ENCODE measurements around the gene PLXDC1. TPM values are rescaled to one million over a fixed set of nuclear protein-coding genes. Genes with fewer than 3 reads are reported as not detected.

Gene PLXDC1
- total RNA-seq, 4 donors from 2014 or later: 0.49 to 4.5 (median 2.4) TPM

DNA sequence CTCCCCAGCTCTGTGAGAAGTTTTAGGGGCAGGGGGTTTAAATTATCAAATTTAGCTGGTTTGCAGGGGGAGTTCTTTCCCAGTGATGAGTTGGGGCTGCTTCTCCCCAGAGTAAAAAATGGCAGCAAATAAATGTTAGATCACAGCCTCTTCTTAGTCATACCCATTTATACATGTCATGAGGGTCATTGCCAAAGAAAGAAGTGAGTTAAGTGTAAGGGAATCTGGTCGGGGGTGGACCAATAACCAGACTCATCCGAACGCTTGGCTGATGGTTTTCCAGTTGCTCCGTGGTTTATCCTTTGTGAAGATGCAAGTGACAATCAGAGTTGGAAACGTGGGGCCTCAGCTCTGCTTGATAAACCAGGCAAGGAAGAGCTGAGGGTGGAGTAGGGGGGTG lies 87.1 kb downstream of the PLXDC1 start:
- Histone ChIP-seq H3K4me3 (no peak overlapping the region), H3K27ac (no peak overlapping the region), H3K36me3 (no peaks in the 10 kb centered on the region), H3K27me3 (no peaks in the 10 kb centered on the region), H3K4me1 (no peaks in the 10 kb centered on the region), H3K9me3 (no peaks in the 10 kb centered on the region)
- ATAC-seq (peak in 1 of 2 donors; percentile 33), DNase-seq (no peak)
- TF ChIP-seq, protein P1, sequence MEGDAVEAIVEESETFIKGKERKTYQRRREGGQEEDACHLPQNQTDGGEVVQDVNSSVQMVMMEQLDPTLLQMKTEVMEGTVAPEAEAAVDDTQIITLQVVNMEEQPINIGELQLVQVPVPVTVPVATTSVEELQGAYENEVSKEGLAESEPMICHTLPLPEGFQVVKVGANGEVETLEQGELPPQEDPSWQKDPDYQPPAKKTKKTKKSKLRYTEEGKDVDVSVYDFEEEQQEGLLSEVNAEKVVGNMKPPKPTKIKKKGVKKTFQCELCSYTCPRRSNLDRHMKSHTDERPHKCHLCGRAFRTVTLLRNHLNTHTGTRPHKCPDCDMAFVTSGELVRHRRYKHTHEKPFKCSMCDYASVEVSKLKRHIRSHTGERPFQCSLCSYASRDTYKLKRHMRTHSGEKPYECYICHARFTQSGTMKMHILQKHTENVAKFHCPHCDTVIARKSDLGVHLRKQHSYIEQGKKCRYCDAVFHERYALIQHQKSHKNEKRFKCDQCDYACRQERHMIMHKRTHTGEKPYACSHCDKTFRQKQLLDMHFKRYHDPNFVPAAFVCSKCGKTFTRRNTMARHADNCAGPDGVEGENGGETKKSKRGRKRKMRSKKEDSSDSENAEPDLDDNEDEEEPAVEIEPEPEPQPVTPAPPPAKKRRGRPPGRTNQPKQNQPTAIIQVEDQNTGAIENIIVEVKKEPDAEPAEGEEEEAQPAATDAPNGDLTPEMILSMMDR (IDR thresholded peaks at IDR 0.05 in 4 of 5, conservative IDR thresholded peaks at IDR 0.05 in 1 of 5): no peak
- TF ChIP-seq POLR2A (IDR thresholded peaks at IDR 0.05): no peak
- in situ Hi-C loops (cut with MboI; ENCODE audit: low sequenced_read_pairs in 4 of 4) (loop anchor here in 1 of 4 donors (10.0 kb wide), 1 partner anchor 80 kb away; no protein-coding TSS in a partner anchor), intact Hi-C loops (cut with DNase I; ENCODE audit: low total_unique reads) (no loop called here)

DNA sequence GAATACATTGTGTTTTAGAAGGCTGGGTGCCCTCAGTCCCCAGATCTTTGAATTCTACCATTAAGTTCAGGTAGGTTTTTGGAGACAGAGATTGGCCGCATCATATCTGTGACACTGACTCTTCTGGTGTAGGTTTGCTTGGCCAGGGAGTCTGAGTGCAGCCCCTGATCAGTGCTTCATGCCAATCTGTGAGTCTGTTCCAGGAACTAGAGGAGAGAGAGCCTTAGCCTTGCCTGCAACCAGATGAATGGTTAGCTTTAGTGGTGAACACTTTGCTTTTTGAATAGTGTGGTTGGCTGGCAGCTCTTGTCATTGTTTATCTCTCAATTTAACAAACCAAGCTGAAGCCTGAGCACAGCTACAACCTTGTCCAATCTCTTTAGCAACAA lies 87.8 kb downstream of the PLXDC1 start:
- TF ChIP-seq, protein P1 (IDR thresholded peaks at IDR 0.05 in 4 of 5, conservative IDR thresholded peaks at IDR 0.05 in 1 of 5): no peak
- TF ChIP-seq POLR2A (IDR thresholded peaks at IDR 0.05): no peak
- Histone ChIP-seq H3K9me3 (no peaks in the 10 kb centered on the region), H3K36me3 (no peaks in the 10 kb centered on the region), H3K27ac (no peak overlapping the region), H3K4me3 (no peak overlapping the region), H3K27me3 (no peaks in the 10 kb centered on the region), H3K4me1 (no peaks in the 10 kb centered on the region)
- no peak for ATAC-seq
- intact Hi-C loops (cut with DNase I; ENCODE audit: low total_unique reads): no loop called here
- no peak for DNase-seq
- in situ Hi-C loops (cut with MboI; ENCODE audit: low sequenced_read_pairs in 4 of 4): loop anchor here in 1 of 4 donors (10.0 kb wide), 1 partner anchor 81 kb away; no protein-coding TSS in a partner anchor

DNA sequence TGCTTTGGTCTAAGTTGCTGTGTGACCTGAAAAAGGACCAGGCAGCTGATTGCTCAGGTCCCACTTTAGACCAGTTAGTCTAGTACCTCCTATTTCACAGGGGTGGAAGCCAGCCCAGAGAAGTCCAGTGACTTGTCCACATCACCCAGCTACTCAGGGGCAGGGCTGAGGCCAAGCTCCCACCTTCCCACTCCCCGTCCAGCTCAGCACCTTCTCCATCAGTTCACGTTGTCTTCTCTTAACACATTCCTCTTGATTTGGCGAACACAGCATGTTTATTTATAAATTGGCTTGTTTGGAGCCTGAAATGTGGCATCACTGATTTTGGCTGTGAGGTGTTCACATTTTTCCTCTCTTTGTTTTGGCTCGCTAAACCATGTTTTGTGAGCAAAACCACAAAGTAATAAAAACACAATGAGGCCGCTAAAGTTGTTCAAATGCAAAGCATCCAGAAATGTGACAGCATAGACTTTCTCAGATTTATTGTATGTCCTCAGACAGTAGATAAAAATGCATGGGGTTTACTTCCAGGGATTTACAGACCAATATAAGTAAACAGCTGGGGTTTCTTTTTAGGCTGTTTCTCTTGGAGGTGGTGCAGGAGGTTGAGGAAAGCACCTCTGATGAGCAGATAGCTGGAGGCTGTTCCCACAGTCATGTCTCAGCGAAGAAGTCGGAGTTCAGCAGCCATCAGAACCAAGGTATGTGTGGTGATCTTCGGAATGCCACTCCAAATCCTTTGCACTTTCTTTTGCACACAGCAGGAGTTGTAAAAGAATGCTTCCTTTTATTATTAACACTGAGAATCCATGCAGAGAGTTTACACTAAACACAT lies 88.4 kb downstream of the PLXDC1 start:
- H3K36me3 ChIP-seq: no peaks in the 10 kb centered on the region
- no peak for ATAC-seq
- no peaks in the 10 kb centered on the region for H3K4me1 ChIP-seq
- H3K27ac ChIP-seq: no peak overlapping the region
- in situ Hi-C loops (cut with MboI; ENCODE audit: low sequenced_read_pairs in 4 of 4) (loop anchor here in 1 of 4 donors (10.0 kb wide), 1 partner anchor 82 kb away; no protein-coding TSS in a partner anchor), intact Hi-C loops (cut with DNase I; ENCODE audit: low total_unique reads) (no loop called here)
- no peak overlapping the region for H3K4me3 ChIP-seq
- TF ChIP-seq POLR2A (IDR thresholded peaks at IDR 0.05): no peak
- TF ChIP-seq, protein P1 (IDR thresholded peaks at IDR 0.05 in 4 of 5, conservative IDR thresholded peaks at IDR 0.05 in 1 of 5): no peak
- DNase-seq: no peak
- no peaks in the 10 kb centered on the region for H3K9me3 ChIP-seq
- H3K27me3 ChIP-seq: no peaks in the 10 kb centered on the region

DNA sequence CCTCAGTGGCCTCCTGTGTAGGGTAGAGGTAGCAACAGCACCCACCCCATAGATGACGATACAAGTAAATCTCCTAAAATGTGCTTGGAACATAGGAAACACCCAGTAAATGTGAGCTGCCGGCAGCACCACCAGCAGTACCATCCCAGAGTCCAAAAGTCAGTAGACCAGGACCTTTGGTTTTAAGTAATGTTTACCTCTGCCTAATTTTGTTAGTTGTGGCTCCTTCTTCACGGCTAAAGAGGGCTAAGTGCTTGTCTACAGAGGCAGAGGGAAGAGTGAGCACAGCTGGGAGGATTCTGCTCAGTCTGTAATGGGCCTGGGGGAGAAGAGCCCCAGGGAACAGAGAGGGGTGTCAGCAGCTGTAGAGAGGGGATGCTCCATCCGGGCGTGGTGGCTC lies 92.9 kb downstream of the PLXDC1 start:
- no peak for TF ChIP-seq POLR2A (IDR thresholded peaks at IDR 0.05)
- TF ChIP-seq, protein P1 (IDR thresholded peaks at IDR 0.05 in 4 of 5, conservative IDR thresholded peaks at IDR 0.05 in 1 of 5): no peak
- in situ Hi-C loops (cut with MboI; ENCODE audit: low sequenced_read_pairs in 4 of 4): no loop called here
- H3K9me3 ChIP-seq: no peaks in the 10 kb centered on the region
- no peak for DNase-seq
- no peaks in the 10 kb centered on the region for H3K36me3 ChIP-seq
- intact Hi-C loops (cut with DNase I; ENCODE audit: low total_unique reads): no loop called here
- H3K27ac ChIP-seq: no peak overlapping the region
- no peaks in the 10 kb centered on the region for H3K27me3 ChIP-seq
- no peak overlapping the region for H3K4me3 ChIP-seq
- ATAC-seq: no peak
- peaks cover 0 to 3% of the 10 kb centered on the region in 2 donors for H3K4me1 ChIP-seq

Measured in gastrocnemius medialis (tissue), 4 donors.